ENCODE data around the gene GVQW3.

The GVQW3 gene

DNA sequence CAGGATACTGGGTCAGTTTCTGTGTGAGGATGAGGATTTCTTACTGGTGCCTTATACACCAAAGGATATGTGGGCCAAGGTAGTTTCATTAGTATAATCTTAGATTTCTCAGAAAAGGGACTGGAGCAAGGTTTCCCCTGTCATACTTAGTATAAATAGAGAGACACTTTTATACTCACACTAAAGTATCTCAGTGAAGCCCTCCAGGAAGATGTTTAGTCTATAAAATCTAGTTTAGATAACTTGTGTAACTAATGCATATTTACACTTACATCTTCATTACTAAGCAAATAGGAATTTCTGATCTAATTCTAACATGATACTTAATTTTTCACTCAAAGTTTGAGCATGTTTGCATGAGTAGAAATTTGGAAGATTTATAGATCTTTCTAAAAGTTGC lies 74.8 kb downstream of the GVQW3 start:
- TF ChIP-seq, protein P1, sequence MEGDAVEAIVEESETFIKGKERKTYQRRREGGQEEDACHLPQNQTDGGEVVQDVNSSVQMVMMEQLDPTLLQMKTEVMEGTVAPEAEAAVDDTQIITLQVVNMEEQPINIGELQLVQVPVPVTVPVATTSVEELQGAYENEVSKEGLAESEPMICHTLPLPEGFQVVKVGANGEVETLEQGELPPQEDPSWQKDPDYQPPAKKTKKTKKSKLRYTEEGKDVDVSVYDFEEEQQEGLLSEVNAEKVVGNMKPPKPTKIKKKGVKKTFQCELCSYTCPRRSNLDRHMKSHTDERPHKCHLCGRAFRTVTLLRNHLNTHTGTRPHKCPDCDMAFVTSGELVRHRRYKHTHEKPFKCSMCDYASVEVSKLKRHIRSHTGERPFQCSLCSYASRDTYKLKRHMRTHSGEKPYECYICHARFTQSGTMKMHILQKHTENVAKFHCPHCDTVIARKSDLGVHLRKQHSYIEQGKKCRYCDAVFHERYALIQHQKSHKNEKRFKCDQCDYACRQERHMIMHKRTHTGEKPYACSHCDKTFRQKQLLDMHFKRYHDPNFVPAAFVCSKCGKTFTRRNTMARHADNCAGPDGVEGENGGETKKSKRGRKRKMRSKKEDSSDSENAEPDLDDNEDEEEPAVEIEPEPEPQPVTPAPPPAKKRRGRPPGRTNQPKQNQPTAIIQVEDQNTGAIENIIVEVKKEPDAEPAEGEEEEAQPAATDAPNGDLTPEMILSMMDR (IDR thresholded peaks at IDR 0.05; ENCODE audit: insufficient read depth, low read length, missing control alignments) = no peak
- ChIA-PET POLR2A (no interaction called here), CTCF (interaction anchor here (1.5 to 1.9 kb wide), 3 partner anchors 9 to 14 kb away, joined by 4 to 6 read pairs (median 6); partner anchors contain the start of gene EMSY)
- DNase-seq (ENCODE audit: low read depth, low spot score) = no peak
- no peak overlapping the region for H3K4me3 ChIP-seq (ENCODE audit: low read depth, low read length)

DNA sequence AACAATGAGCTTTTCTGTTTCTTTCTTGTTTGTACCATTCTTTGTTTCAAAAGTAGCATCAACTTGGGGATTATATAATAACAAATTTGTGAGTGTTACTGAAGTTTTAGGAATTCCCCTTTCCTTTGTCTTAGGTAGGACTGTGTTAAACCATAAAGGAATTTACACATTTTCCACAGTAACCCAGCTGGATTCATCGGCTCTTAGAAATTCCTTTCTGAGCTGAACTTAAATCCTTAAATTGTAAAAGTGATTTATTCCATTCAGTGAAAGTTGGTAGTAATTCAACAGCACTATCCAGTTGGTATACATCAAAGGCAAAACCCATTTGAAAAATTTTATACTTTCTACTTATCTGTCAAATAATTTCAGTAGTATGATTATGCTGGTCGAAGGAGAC lies 75.4 kb downstream of the GVQW3 start:
- POLR2A ChIA-PET = no interaction called here
- TF ChIP-seq, protein P1 (IDR thresholded peaks at IDR 0.05; ENCODE audit: insufficient read depth, low read length, missing control alignments) = no peak
- no peak overlapping the region for H3K4me3 ChIP-seq (ENCODE audit: low read depth, low read length)
- CTCF ChIA-PET = interaction anchor here (1.7 to 1.9 kb wide), 2 partner anchors 11 to 14 kb away, joined by 4 to 6 read pairs; partner anchors contain the start of gene EMSY
- no peak for DNase-seq (ENCODE audit: low read depth, low spot score)
